Chondrocyte (in vitro differentiated cells): Measurements from ENCODE around the gene OPHN1. TPM values are rescaled to one million over a fixed set of nuclear protein-coding genes. Genes with fewer than 3 reads are reported as not detected.
A peak's percentile ranks its signal among the peaks of the same experiment; 100 is the strongest.

ENCODE experiments used
- DNase-seq: peaks from one replicate; pipeline ENCODE4 v3.0.0; 2021; ENCODE audit warnings: mixed read lengths, low spot score
- H3K27ac Mint-ChIP-seq: one replicate; pipeline ENCODE4 v1.8.0; 2021; ENCODE audit warnings: mild to moderate bottlenecking, moderate library complexity, mixed read lengths; ENCODE audit not compliant: unreplicated experiment
- H3K27me3 Mint-ChIP-seq: 2 replicates; pipeline ENCODE4 v1.8.0; 2021; ENCODE audit warnings: low read depth, mixed read lengths
- H3K36me3 Mint-ChIP-seq: 2 replicates; pipeline ENCODE4 v1.8.0; 2021; ENCODE audit warnings: low read depth, mixed read lengths
- H3K4me1 Mint-ChIP-seq: 2 replicates; pipeline ENCODE4 v1.8.0; 2021; ENCODE audit warnings: low read depth, mild to moderate bottlenecking, mixed read lengths
- H3K4me3 Mint-ChIP-seq: one replicate; pipeline ENCODE4 v1.8.0; 2021; ENCODE audit warnings: mild to moderate bottlenecking, moderate library complexity, mixed read lengths; ENCODE audit not compliant: unreplicated experiment
- H3K9me3 Mint-ChIP-seq: 2 replicates; pipeline ENCODE4 v1.8.0; 2021; ENCODE audit warnings: low read depth, mixed read lengths
- CTCF ChIP-seq: fragments of 200-600 bp; sonication (generic); IDR thresholded peaks from 2 replicates; pipeline ENCODE4 v1.5.0; 2021; ENCODE audit warnings: antibody characterized with exemption, mild to moderate bottlenecking, moderate library complexity
- long read RNA-seq: library from polyadenylated mRNA; stranded (forward); transcript quantifications from one replicate; pipeline ENCODE4 v2.0.0, GENCODE V29; 2021
- total RNA-seq: library from RNA; stranded (reverse); gene quantifications from 3 replicates; pipeline ENCODE4 v1.2.1, GENCODE V29; 2021

Gene OPHN1
- total RNA-seq, result 6.0 to 9.2 TPM (median 6.1 TPM) in 3 replicates
- long read RNA-seq, full-length matches to known transcripts, result 2 of 6 reads
- long read RNA-seq, partial matches to known transcripts, result 0 of 6 reads
- long read RNA-seq, other reads (novel, unspliced or antisense), result 4 of 6 reads

- TF ChIP-seq CTCF, result no peak
- H3K36me3 Mint-ChIP-seq, result peaks cover 1% of the 10 kb centered on the region
- no peaks in the 10 kb centered on the region for H3K27me3 Mint-ChIP-seq
- peak within 1 kb of the TSS; percentile 81 for H3K27ac Mint-ChIP-seq
- peak within 1 kb of the TSS; percentile 89 for H3K4me3 Mint-ChIP-seq
- peaks cover 23% of the 10 kb centered on the region for H3K4me1 Mint-ChIP-seq
- no peaks in the 10 kb centered on the region for H3K9me3 Mint-ChIP-seq
- DNase-seq, result peak; percentile 88
These were observed at the start of gene OPHN1 for GRCh38 chrX:68433155-68433980. Gene OPHN1, minus strand, starts transcription at chrX:68433495. Its CDS starts 475 bp downstream, at chrX:68433020.

DNA sequence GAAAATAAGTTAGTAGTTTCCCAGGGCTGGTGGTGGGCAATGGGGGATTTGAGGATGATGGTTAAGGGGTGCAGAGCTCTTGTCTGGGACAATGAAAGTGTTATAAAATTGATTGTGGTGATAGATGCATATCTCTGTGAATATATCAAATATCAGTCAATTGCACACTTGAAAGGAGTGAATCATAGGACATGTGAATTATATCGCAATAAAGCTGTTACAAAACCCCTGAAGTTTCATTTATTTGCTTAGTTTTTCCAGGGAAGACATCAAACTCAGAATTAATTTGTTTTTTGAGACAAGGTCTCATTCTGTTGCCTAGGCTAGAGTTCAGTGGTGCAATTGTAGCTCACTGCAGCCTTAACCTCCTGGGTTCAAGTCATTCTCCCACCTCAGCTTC lies 47.7 kb upstream of the OPHN1 start:
- H3K9me3 Mint-ChIP-seq, result no peaks in the 10 kb centered on the region
- no peak for DNase-seq

GRCh38 chrX:68464796-68465195 lies 31.5 kb upstream of the OPHN1 start:
- Mint-ChIP-seq H3K4me1 (no peaks in the 10 kb centered on the region), H3K9me3 (peaks cover 7% of the 10 kb centered on the region), H3K36me3 (no peaks in the 10 kb centered on the region), H3K27me3 (no peaks in the 10 kb centered on the region), H3K4me3 (no peak overlapping the region), H3K27ac (no peak overlapping the region)
- no peak for DNase-seq
- TF ChIP-seq CTCF, result no peak

More for the DNA sequence above, 47.7 kb upstream of the OPHN1 start:
- no peak overlapping the region for H3K4me3 Mint-ChIP-seq
- no peak for TF ChIP-seq CTCF
- H3K27me3 Mint-ChIP-seq, result peaks cover 1% of the 10 kb centered on the region
- no peak overlapping the region for H3K27ac Mint-ChIP-seq
- no peaks in the 10 kb centered on the region for H3K4me1 Mint-ChIP-seq
- H3K36me3 Mint-ChIP-seq, result no peaks in the 10 kb centered on the region

DNA sequence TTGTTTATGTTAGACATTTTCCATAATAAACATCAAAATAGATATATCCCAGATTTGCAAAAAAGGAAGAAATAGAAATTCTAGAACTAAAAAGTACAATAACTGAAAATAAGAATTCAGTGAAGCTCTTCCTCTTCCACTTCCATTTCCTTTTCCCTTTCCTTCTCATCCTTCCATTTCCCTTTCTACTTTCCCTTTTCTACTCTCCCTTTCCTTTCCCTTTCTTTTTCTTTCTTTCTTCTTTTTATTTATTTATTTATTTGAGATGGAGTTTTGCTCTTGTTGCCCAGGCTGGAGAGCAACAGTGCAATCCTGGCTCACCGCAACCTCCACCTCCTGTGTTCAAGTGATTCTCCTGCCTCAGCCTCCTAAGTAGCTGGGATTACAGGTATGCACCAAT lies 30.6 kb upstream of the OPHN1 start:
- H3K27me3 Mint-ChIP-seq, result no peaks in the 10 kb centered on the region
- peaks cover 7% of the 10 kb centered on the region for H3K9me3 Mint-ChIP-seq
- no peaks in the 10 kb centered on the region for H3K36me3 Mint-ChIP-seq
- H3K27ac Mint-ChIP-seq, result no peak overlapping the region
- DNase-seq, result no peak
- no peak overlapping the region for H3K4me3 Mint-ChIP-seq
- H3K4me1 Mint-ChIP-seq, result no peaks in the 10 kb centered on the region
- no peak for TF ChIP-seq CTCF

DNA sequence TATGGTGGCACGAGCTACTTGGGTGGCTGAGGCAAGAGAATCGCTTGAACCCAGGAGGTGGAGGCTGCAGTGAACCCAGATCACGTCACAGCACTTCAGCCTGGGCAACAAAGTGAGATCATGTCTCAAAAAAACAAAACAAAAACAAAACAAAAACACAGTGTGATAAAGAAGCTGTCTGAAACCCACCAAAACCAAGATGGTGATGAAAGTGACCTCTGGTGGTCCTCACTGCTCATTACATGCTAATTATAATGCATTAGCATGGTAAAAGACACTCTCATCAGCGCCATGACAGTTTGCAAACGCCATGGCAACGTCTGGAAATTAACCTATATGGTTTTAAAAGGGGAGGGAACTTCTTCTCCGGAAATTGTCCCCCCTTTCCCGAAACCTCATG lies 29.4 kb upstream of the OPHN1 start:
- H3K9me3 Mint-ChIP-seq, result peaks cover 2% of the 10 kb centered on the region
- DNase-seq, result no peak
- no peaks in the 10 kb centered on the region for H3K36me3 Mint-ChIP-seq
- no peak overlapping the region for H3K4me3 Mint-ChIP-seq
- H3K27ac Mint-ChIP-seq, result no peak overlapping the region
- no peaks in the 10 kb centered on the region for H3K4me1 Mint-ChIP-seq
- no peaks in the 10 kb centered on the region for H3K27me3 Mint-ChIP-seq
- TF ChIP-seq CTCF, result peak; percentile 80
